HepG2 (cell line): Measurements from ENCODE around the gene PAQR5. TPM values are rescaled to one million over a fixed set of nuclear protein-coding genes. Genes with fewer than 3 reads are reported as not detected.

Source experiments
- ATAC-seq: fragments of 200-7000 bp; cut with Tn5 transposase; 3 replicates; pipeline ENCODE4 v1.9.1; 2020; ENCODE audit warnings: mild to moderate bottlenecking, moderate library complexity
- BruUV-seq: library from RNA; stranded (reverse); fragments of 400-500 nt; replicated peaks from 2 replicates; lab custom pipeline; 2021; lab: Mats Ljungman, UMichigan
- CTCF ChIA-PET: fragments of 300-600 bp; formaldehyde crosslinking; extraction: SDS; loops from one replicate; lab custom pipeline; 2021; ENCODE audit warnings: low total read pairs, inconsistent platforms, low intra/inter-chr PET ratio; lab: Yijun Ruan, JAX
- POLR2A ChIA-PET: fragments of 350-600 bp; sonication (Branson Sonifier 250); formaldehyde crosslinking; loops from one replicate; lab custom pipeline; 2020; ENCODE audit warnings: antibody characterized with exemption, inconsistent platforms; lab: Yijun Ruan, JAX
- DNase-seq: peaks from one replicate; pipeline ENCODE4 v3.0.0-alpha.2; 2015; ENCODE audit warnings: low spot score
- FAIRE-seq: peaks from 3 replicates; lab custom pipeline; 2011; peaks lifted over from hg19 to GRCh38; lab: Jason Lieb, UNC
- H2AFZ ChIP-seq: one replicate; pipeline ENCODE4 v1.6.1; 2011; ENCODE audit warnings: low read length, inconsistent platforms
- H3K27ac ChIP-seq: fragments of 300-600 bp; 3 replicates; pipeline ENCODE4 v1.8.0; 2011; ENCODE audit warnings: mixed run types, mild to moderate bottlenecking, mixed read lengths, low read length, inconsistent platforms; ENCODE audit not compliant: insufficient read depth; ENCODE audit errors: extremely low read length
- H3K27me3 ChIP-seq, 2 experiments: fragments of 200-600 bp in 1 of 2; 2 replicates in 1 of 2; 3 replicates in 1 of 2; pipeline versions ENCODE4 v1.6.0 to v1.8.0; 2011; ENCODE audit warnings: low read length in 2 of 2, mild to moderate bottlenecking in 2 of 2, moderate library complexity in 2 of 2, inconsistent platforms in 1 of 2; ENCODE audit not compliant: insufficient read depth in 2 of 2, control insufficient read depth in 1 of 2
- H3K36me3 ChIP-seq, 2 experiments: fragments of 200-600 bp in 1 of 2; replicated peaks in 1 of 2; 2 replicates in 1 of 2; 3 replicates in 1 of 2; pipeline versions ENCODE4 v1.5.1 to v1.8.0; 2011; ENCODE audit warnings: low read length in 2 of 2, inconsistent platforms in 1 of 2; ENCODE audit not compliant: insufficient read depth in 2 of 2, control insufficient read depth in 1 of 2
- H3K4me1 ChIP-seq: 2 replicates; pipeline ENCODE4 v1.5.1; 2012; ENCODE audit warnings: low read length, inconsistent platforms; ENCODE audit not compliant: insufficient read depth
- H3K4me2 ChIP-seq: 2 replicates; pipeline ENCODE4 v1.6.0; 2011; ENCODE audit warnings: low read depth, low read length, inconsistent platforms
- H3K4me3 ChIP-seq, 3 experiments: fragments of 200-600 bp in 1 of 3; sonication (generic), shearing (Covaris generic) in 1 of 3; replicated peaks in 1 of 3; 2 replicates each; pipeline ENCODE4 v1.5.1; 2011 to 2016; ENCODE audit warnings: low read length in 3 of 3, inconsistent platforms in 2 of 3, low read depth in 2 of 3, mild to moderate bottlenecking in 2 of 3, control low read depth in 1 of 3, mixed read lengths in 1 of 3; ENCODE audit not compliant: insufficient read depth in 1 of 3
- H3K79me2 ChIP-seq: one replicate; pipeline ENCODE4 v1.6.1; 2011; ENCODE audit warnings: low read length, inconsistent platforms; ENCODE audit not compliant: insufficient read depth
- H3K9ac ChIP-seq: 2 replicates; pipeline ENCODE4 v1.6.0; 2011; ENCODE audit warnings: mild to moderate bottlenecking, low read depth, low read length, inconsistent platforms; ENCODE audit not compliant: insufficient read depth
- H3K9me3 ChIP-seq: 2 replicates; pipeline ENCODE4 v1.5.1; 2012; ENCODE audit warnings: mild to moderate bottlenecking, low read length
- H4K20me1 ChIP-seq: 2 replicates; pipeline ENCODE4 v1.6.0; 2011; ENCODE audit warnings: inconsistent platforms, mild to moderate bottlenecking, low read length, moderate library complexity; ENCODE audit not compliant: insufficient read depth
- NR2F1 ChIP-seq, 2 experiments: fragments of 450-650 bp in 1 of 2; formaldehyde crosslinking in 1 of 2; IDR thresholded peaks; 2 replicates each; pipeline versions ENCODE4 v1.5.0 to v1.6.1; 2016 to 2020; ENCODE audit warnings: mild to moderate bottlenecking in 1 of 2, missing compliant biosample characterization in 1 of 2, missing genetic modification reagents in 1 of 2, moderate library complexity in 1 of 2
- REPIN1 ChIP-seq: sonication (generic); formaldehyde crosslinking; IDR thresholded peaks from 2 replicates; pipeline ENCODE4 v1.8.0; 2022; ENCODE audit warnings: missing genetic modification reagents, low read depth, mild to moderate bottlenecking, borderline replicate concordance
- SIX1 ChIP-seq: sonication (generic); formaldehyde crosslinking; IDR thresholded peaks from 2 replicates; pipeline ENCODE4 v1.4.0; 2020; ENCODE audit warnings: missing genetic modification reagents, borderline replicate concordance
- WGBS: methylation state at CpG from one replicate; pipeline ENCODE4 v1.1.6; 2017; ENCODE audit warnings: low lambda C conversion rate; 5-methylcytosine and 5-hydroxymethylcytosine counted together
- in situ Hi-C: cut with HindIII; loops from 2 replicates; pipeline ENCODE4 v1.10.0; 2017; ENCODE audit warnings: low pct_unique_long_range_greater_than_20kb; ENCODE audit not compliant: extremely low pct_ligation_motif_present
- intact Hi-C: fragments of 100-400 bp; cut with micrococcal nuclease; formaldehyde crosslinking; loops from one replicate; pipeline ENCODE4 v1.10.0; 2022; ENCODE audit not compliant: unreplicated experiment
- polyA plus RNA-seq, 8 experiments: library from polyadenylated mRNA; depleted of rRNA in 3 of 8; stranded (reverse) in 7 of 8; unstranded in 1 of 8; fragments of >200 nt; fragmentation: Illumina TruSeq in 4 of 8; extraction: Trizol in 4 of 8; gene quantifications; 2 replicates each; pipeline versions ENCODE4 v1.2.1 to v1.2.3, GENCODE V29; 2011 to 2016; ENCODE audit warnings: low read depth in 4 of 8, missing spikeins in 1 of 8, mixed read lengths in 1 of 8; ENCODE audit not compliant: insufficient read depth in 1 of 8
- total RNA-seq, 5 experiments: library from RNA; depleted of rRNA; stranded (reverse); fragments of >200 nt; fragmentation: Illumina TruSeq; extraction: Trizol; gene quantifications; 2 replicates each; pipeline ENCODE4 v1.2.3, GENCODE V29; 2016; ENCODE audit warnings: low read depth in 1 of 5
- TF ChIP-seq, protein P1 (sequence below): sonication (generic); formaldehyde crosslinking; IDR thresholded peaks from 2 replicates; pipeline ENCODE4 v1.4.0; 2020; ENCODE audit warnings: missing genetic modification reagents
- TF ChIP-seq, protein P2 (sequence below): IDR thresholded peaks from 2 replicates; pipeline ENCODE4 v1.4.0; 2020; ENCODE audit warnings: mild to moderate bottlenecking, missing genetic modification reagents
- TF ChIP-seq, protein P3 (sequence below): sonication (generic); formaldehyde crosslinking; IDR thresholded peaks from 2 replicates; pipeline ENCODE4 v1.4.0; 2020; ENCODE audit warnings: low read depth, mild to moderate bottlenecking, missing genetic modification reagents

Gene PAQR5
- total and polyA plus RNA-seq, 2 of the 13 experiments (the other 11 are each of a cell fraction or from before 2014, with no cell fraction given) = 0.53 to 1.3 TPM

DNA sequence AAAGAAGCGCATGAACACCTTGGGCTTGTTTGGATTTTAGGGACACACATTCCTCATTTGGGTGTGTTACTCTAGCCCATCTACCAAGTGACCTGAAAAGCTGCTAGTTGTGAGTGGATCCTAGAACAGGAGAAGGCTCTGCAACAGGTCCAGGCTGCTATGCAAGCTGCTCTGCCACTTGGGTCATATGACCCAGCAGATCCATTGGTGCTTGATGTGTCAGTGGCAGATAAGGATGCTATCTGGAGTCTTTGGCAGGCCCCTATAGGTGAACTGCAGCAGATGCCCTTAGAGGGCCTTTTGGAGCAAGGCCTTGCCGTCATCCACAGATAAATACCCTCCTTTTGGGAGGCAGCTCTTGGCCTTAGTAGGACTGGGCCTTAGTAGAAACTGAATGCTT, 53.2 kb downstream of the PAQR5 start:
- H2AFZ ChIP-seq = no peak overlapping the region
- in situ Hi-C loops = no loop called here
- H3K9ac ChIP-seq = no peak overlapping the region
- H3K27ac ChIP-seq = no peak overlapping the region
- intact Hi-C loops = no loop called here
- H3K4me3 ChIP-seq = no peak overlapping the region
- H3K27me3 ChIP-seq = no peaks in the 10 kb centered on the region; a peak in 1 of 5 replicates
- ChIA-PET CTCF (no interaction called here), POLR2A (no interaction called here)
- TF ChIP-seq, protein P1, sequence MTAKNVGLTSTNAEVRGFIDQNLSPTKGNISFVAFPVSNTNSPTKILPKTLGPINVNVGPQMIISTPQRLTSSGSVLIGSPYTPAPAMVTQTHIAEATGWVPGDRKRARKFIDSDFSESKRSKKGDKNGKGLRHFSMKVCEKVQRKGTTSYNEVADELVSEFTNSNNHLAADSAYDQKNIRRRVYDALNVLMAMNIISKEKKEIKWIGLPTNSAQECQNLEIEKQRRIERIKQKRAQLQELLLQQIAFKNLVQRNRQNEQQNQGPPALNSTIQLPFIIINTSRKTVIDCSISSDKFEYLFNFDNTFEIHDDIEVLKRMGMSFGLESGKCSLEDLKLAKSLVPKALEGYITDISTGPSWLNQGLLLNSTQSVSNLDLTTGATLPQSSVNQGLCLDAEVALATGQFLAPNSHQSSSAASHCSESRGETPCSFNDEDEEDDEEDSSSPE = no peak
- H3K79me2 ChIP-seq = no peaks in the 10 kb centered on the region
- no peak for DNase-seq
- H3K36me3 ChIP-seq = no peaks in the 10 kb centered on the region
- H4K20me1 ChIP-seq = no peaks in the 10 kb centered on the region
- WGBS = 100% methylated on average over 1 of the region's 2 CpGs
- no peaks in the 10 kb centered on the region for H3K4me1 ChIP-seq
- H3K4me2 ChIP-seq = no peak overlapping the region
- ATAC-seq = no peak
- no peak for FAIRE-seq
- no TSS peak for BruUV-seq
- no peaks in the 10 kb centered on the region for H3K9me3 ChIP-seq

DNA sequence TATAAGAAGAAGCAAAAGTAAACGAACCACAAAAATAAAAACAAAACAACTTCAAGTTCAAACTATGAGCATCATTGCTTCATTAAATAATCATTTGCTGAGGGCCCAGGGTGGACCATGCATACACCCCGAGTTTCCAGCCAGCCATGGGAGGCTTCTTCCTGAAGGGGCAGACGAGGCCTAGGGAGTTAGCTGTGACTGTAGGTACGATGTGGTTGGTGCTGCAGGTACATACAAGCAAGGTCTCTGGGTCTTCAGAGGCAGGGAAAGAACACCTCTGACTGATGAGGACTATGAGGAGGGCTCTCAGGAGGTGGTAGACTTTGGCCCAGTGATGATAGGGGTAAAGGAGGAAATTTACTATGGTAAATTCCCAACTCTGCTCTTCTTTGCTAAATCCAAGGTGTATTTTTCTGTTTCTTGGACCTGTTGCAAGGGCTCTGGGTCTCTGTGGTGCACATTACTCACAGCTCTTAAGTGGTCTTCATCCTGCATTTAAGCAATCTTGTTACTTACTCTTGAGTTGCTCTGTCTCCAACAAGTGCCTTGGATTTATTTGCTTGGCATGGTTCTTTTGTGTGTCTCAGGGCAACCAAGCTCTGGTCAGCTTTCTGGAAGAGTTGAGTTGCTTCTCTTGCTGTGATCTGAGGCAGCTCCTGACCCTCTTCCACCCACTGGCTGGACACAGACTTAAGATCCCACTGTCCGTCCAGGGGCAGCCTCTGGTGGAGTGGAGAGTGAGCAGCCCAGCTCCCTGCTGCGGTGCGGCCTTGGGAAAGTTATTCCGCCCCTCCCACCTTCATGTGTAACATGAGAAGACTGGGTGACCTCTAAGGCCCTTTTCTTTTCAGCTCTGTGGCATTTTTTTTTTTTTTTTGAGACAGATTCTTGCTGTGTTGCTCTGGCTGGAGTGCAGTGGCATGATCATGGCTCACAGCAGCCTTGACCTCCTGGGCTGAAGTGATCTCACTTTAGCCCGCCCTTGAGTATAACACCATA, 59.4 kb downstream of the PAQR5 start:
- POLR2A ChIA-PET = interaction anchor here (1.1 to 1.2 kb wide), 2 partner anchors 94 to 99 kb away, joined by 3 to 6 read pairs; no protein-coding TSS in a partner anchor
- H3K79me2 ChIP-seq = no peaks in the 10 kb centered on the region
- H3K9me3 ChIP-seq = no peaks in the 10 kb centered on the region
- no peak overlapping the region for H3K4me3 ChIP-seq
- in situ Hi-C loops = no loop called here
- peak overlapping the region; percentile 41 for H3K4me2 ChIP-seq
- no peaks in the 10 kb centered on the region; a peak in 2 of 5 replicates for H3K27me3 ChIP-seq
- no peak overlapping the region for H3K27ac ChIP-seq
- no peak overlapping the region for H2AFZ ChIP-seq
- intact Hi-C loops = loop anchor here (1.0 kb wide), 1 partner anchor 36 kb away; no protein-coding TSS in a partner anchor
- FAIRE-seq (peak; percentile 4), ATAC-seq (peak; percentile 97), DNase-seq (peak; percentile 76)
- CTCF ChIA-PET = no interaction called here
- peaks cover 25% of the 10 kb centered on the region for H3K4me1 ChIP-seq
- 25% methylated on average over 8 of the region's 9 CpGs for WGBS
- H4K20me1 ChIP-seq = no peaks in the 10 kb centered on the region
- no peaks in the 10 kb centered on the region for H3K36me3 ChIP-seq
- H3K9ac ChIP-seq = no peak overlapping the region
- BruUV-seq = no TSS peak
- TF ChIP-seq NR2F1 (CRISPR knock-in tag; IDR thresholded peaks at IDR 0.05) = peak; percentile 60
- TF ChIP-seq, protein P2, sequence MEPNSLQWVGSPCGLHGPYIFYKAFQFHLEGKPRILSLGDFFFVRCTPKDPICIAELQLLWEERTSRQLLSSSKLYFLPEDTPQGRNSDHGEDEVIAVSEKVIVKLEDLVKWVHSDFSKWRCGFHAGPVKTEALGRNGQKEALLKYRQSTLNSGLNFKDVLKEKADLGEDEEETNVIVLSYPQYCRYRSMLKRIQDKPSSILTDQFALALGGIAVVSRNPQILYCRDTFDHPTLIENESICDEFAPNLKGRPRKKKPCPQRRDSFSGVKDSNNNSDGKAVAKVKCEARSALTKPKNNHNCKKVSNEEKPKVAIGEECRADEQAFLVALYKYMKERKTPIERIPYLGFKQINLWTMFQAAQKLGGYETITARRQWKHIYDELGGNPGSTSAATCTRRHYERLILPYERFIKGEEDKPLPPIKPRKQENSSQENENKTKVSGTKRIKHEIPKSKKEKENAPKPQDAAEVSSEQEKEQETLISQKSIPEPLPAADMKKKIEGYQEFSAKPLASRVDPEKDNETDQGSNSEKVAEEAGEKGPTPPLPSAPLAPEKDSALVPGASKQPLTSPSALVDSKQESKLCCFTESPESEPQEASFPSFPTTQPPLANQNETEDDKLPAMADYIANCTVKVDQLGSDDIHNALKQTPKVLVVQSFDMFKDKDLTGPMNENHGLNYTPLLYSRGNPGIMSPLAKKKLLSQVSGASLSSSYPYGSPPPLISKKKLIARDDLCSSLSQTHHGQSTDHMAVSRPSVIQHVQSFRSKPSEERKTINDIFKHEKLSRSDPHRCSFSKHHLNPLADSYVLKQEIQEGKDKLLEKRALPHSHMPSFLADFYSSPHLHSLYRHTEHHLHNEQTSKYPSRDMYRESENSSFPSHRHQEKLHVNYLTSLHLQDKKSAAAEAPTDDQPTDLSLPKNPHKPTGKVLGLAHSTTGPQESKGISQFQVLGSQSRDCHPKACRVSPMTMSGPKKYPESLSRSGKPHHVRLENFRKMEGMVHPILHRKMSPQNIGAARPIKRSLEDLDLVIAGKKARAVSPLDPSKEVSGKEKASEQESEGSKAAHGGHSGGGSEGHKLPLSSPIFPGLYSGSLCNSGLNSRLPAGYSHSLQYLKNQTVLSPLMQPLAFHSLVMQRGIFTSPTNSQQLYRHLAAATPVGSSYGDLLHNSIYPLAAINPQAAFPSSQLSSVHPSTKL = peak; percentile 54; the same call in 1 of the 2 replicates
- TF ChIP-seq REPIN1 (CRISPR knock-in tag) = no peak
- peak; percentile 92; the same call in 1 of the 2 replicates for TF ChIP-seq SIX1 (CRISPR knock-in tag)
- TF ChIP-seq, protein P3, sequence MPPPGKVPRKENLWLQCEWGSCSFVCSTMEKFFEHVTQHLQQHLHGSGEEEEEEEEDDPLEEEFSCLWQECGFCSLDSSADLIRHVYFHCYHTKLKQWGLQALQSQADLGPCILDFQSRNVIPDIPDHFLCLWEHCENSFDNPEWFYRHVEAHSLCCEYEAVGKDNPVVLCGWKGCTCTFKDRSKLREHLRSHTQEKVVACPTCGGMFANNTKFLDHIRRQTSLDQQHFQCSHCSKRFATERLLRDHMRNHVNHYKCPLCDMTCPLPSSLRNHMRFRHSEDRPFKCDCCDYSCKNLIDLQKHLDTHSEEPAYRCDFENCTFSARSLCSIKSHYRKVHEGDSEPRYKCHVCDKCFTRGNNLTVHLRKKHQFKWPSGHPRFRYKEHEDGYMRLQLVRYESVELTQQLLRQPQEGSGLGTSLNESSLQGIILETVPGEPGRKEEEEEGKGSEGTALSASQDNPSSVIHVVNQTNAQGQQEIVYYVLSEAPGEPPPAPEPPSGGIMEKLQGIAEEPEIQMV (CRISPR knock-in tag) = no peak
